OCI-LY3 (cell line): ENCODE results near the gene OTUD7B.

Source experiments
- H2AFZ ChIP-seq: fragments of 200-600, 300-600 bp; shearing (Covaris generic); 2 replicates; pipeline ENCODE4 v1.6.0; 2014; ENCODE audit warnings: antibody characterized with exemption, low read depth, low read length
- H3K27ac ChIP-seq: fragments of 200-600, 300-600 bp; sonication (generic); 2 replicates; pipeline ENCODE4 v1.5.1; 2014; ENCODE audit warnings: mild to moderate bottlenecking, low read length, moderate library complexity, mixed read lengths
- H3K27me3 ChIP-seq: fragments of 200-600, 300-600 bp; sonication (generic); 2 replicates; pipeline ENCODE4 v1.6.1; 2014; ENCODE audit warnings: low read depth, low read length, mixed read lengths
- H3K36me3 ChIP-seq: fragments of 200-600, 300-600 bp; sonication (generic); replicated peaks from 2 replicates; pipeline ENCODE3; 2014; ENCODE audit warnings: low read depth, low read length, mixed read lengths
- H3K4me1 ChIP-seq: fragments of 300-600, 200-600 bp; sonication (generic); 2 replicates; pipeline ENCODE4 v1.6.1; 2014; ENCODE audit warnings: low read length, mixed read lengths
- H3K4me2 ChIP-seq: fragments of 200-600, 300-600 bp; sonication (generic); 2 replicates; pipeline ENCODE4 v1.6.1; 2014; ENCODE audit warnings: low read length, mixed read lengths
- H3K4me3 ChIP-seq: fragments of 300-600, 200-600 bp; sonication (generic); 2 replicates; pipeline ENCODE4 v1.5.1; 2014; ENCODE audit warnings: antibody characterized with exemption, mild to moderate bottlenecking, low read length, moderate library complexity
- H3K79me2 ChIP-seq: fragments of 300-600, 200-600 bp; shearing (Covaris generic); 2 replicates; pipeline ENCODE4 v1.6.1; 2014; ENCODE audit warnings: mild to moderate bottlenecking, low read length, mixed read lengths
- H3K9ac ChIP-seq: fragments of 300-600, 200-600 bp; shearing (Covaris generic); 2 replicates; pipeline ENCODE4 v1.6.0; 2014; ENCODE audit warnings: mild to moderate bottlenecking, low read length, moderate library complexity
- H3K9me3 ChIP-seq: fragments of 200-600, 300-600 bp; shearing (Covaris generic); 2 replicates; pipeline ENCODE4 v1.6.1; 2014; ENCODE audit warnings: low read length, mixed read lengths; ENCODE audit not compliant: insufficient read depth
- H4K20me1 ChIP-seq: fragments of 200-600, 300-600 bp; sonication (generic); 2 replicates; pipeline ENCODE4 v1.6.1; 2016; ENCODE audit warnings: low read length, mixed read lengths; ENCODE audit not compliant: insufficient read depth
- EZH2phosphoT487 ChIP-seq: fragments of 200-600 bp; shearing (Covaris generic); IDR thresholded peaks from 2 replicates; pipeline ENCODE4 v1.6.1; 2018; ENCODE audit warnings: antibody characterized with exemption, mixed run types, low read depth
- TF ChIP-seq, protein P1 (sequence below): fragments of 200-600, 300-600 bp; sonication (generic); IDR thresholded peaks from 2 replicates; pipeline ENCODE4 v1.5.1; 2014; ENCODE audit warnings: antibody characterized with exemption, low read length, low read depth

OTUD7B gene

DNA sequence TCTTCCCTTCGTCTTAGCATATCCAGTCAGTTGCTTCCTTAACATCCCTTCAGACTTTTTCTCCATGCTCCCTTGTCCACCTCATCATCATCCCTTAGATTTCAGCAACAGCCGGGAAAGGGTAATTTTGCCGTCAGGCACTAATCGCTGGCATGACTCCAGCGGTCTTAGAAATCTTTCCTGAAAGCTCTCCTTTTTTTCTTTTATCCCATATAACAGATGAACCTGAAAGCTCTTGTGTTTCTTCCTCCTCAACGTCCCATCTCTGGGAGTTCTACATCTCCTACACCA lies 121.6 kb downstream of the OTUD7B start:
- Histone ChIP-seq H3K27ac (peak overlapping the region; percentile 98), H2AFZ (peak overlapping the region; percentile 61), H3K36me3 (no peaks in the 10 kb centered on the region), H3K9me3 (no peaks in the 10 kb centered on the region), H3K4me2 (peak overlapping the region; percentile 88), H4K20me1 (no peaks in the 10 kb centered on the region), H3K27me3 (no peaks in the 10 kb centered on the region), H3K9ac (peak overlapping the region; percentile 82), H3K4me1 (peaks cover 19% of the 10 kb centered on the region), H3K79me2 (peaks cover 7% of the 10 kb centered on the region; the same call in 1 of the 2 replicates), H3K4me3 (peak overlapping the region; percentile 75)
- TF ChIP-seq, protein P1, sequence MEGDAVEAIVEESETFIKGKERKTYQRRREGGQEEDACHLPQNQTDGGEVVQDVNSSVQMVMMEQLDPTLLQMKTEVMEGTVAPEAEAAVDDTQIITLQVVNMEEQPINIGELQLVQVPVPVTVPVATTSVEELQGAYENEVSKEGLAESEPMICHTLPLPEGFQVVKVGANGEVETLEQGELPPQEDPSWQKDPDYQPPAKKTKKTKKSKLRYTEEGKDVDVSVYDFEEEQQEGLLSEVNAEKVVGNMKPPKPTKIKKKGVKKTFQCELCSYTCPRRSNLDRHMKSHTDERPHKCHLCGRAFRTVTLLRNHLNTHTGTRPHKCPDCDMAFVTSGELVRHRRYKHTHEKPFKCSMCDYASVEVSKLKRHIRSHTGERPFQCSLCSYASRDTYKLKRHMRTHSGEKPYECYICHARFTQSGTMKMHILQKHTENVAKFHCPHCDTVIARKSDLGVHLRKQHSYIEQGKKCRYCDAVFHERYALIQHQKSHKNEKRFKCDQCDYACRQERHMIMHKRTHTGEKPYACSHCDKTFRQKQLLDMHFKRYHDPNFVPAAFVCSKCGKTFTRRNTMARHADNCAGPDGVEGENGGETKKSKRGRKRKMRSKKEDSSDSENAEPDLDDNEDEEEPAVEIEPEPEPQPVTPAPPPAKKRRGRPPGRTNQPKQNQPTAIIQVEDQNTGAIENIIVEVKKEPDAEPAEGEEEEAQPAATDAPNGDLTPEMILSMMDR, result no peak
- TF ChIP-seq EZH2phosphoT487, result no peak

DNA sequence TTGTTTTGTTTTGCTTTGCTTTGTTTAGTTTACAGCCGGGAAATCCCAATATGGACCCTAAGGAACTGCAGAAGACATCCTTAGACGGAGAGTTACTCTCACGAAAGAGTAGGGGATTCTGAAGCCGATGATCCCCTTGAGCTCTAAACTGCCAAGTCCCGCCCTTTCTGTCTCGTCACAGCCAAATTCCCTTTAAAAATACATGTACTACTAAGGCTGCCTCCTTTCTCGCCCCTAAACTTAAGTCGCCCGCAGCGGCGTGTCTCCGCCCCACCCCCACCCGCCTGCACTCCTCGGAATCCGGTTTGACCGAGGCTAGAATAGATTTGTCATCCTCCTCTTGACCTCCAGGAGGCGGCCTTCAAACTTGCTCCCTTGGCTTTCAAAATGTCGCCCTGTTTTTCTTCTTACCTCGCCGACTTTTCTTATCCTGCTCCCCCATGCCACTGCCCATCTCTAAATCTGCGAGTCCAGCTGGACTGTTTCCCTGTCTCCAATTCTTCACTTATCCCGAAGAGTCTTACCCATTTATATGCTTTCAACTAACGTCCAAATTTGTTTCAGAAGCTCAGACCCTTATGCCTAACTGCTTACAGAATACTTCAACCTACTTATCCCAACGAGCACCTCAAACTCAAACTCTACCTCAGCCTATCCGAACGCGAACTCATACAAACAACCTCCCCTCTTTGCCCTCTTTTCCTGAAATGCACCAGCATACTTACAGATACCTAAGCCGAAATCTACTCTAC lies 122.1 kb downstream of the OTUD7B start:
- H3K4me2 ChIP-seq, result peak overlapping the region; percentile 88
- peak overlapping the region; percentile 82 for H3K9ac ChIP-seq
- H3K36me3 ChIP-seq, result no peaks in the 10 kb centered on the region
- H2AFZ ChIP-seq, result peak overlapping the region; percentile 61
- H3K27ac ChIP-seq, result peak overlapping the region; percentile 98
- H3K4me1 ChIP-seq, result peaks cover 23% of the 10 kb centered on the region
- TF ChIP-seq EZH2phosphoT487, result no peak
- TF ChIP-seq, protein P1, result peak; percentile 66
- H3K4me3 ChIP-seq, result peak overlapping the region; percentile 75
- H3K79me2 ChIP-seq, result peaks cover 12% of the 10 kb centered on the region; the same call in 1 of the 2 replicates
- H4K20me1 ChIP-seq, result no peaks in the 10 kb centered on the region
- H3K9me3 ChIP-seq, result no peaks in the 10 kb centered on the region
- no peaks in the 10 kb centered on the region for H3K27me3 ChIP-seq
